GM20000 (cell line): ENCODE results near the gene MYCN.
"Not testable (repeated sequence)": the region's sequence is repeated elsewhere in the genome, so short reads cannot be mapped to it uniquely, and the experiment has no call there.

Experiments
- DNase-seq: peaks from one replicate; pipeline ENCODE4 v3.0.0; 2012; ENCODE audit warnings: low spot score
- TF ChIP-seq, protein P1 (sequence below): IDR thresholded peaks from 2 replicates; pipeline ENCODE4 v1.5.1; 2012; ENCODE audit warnings: mild to moderate bottlenecking, control low read depth; ENCODE audit errors: extremely low read depth, missing control alignments

MYCN gene

GRCh38 chr2:15919716-15920434 is 20.5 kb upstream of the MYCN start:
- no peak for DNase-seq
- TF ChIP-seq, protein P1, sequence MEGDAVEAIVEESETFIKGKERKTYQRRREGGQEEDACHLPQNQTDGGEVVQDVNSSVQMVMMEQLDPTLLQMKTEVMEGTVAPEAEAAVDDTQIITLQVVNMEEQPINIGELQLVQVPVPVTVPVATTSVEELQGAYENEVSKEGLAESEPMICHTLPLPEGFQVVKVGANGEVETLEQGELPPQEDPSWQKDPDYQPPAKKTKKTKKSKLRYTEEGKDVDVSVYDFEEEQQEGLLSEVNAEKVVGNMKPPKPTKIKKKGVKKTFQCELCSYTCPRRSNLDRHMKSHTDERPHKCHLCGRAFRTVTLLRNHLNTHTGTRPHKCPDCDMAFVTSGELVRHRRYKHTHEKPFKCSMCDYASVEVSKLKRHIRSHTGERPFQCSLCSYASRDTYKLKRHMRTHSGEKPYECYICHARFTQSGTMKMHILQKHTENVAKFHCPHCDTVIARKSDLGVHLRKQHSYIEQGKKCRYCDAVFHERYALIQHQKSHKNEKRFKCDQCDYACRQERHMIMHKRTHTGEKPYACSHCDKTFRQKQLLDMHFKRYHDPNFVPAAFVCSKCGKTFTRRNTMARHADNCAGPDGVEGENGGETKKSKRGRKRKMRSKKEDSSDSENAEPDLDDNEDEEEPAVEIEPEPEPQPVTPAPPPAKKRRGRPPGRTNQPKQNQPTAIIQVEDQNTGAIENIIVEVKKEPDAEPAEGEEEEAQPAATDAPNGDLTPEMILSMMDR = no peak

DNA sequence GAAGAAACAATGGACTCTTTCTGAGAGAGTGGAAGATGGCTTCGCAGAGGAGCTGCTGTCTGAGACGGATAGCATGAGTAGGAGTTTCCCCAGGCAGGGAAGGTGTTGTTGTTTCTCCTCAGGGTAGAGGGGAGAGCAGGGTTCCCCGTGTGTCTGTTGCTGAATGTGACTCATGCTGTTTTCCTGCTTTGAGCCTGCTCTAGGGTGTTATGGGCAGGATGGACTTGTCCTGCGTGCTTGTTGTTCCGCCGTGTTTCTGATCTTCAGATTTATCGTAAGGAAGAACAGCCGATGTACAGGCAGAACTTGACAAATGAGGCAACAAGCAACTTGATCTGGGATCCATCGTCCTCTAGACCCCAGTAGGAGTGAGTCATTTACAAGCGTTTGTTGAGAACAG is 19.7 kb upstream of the MYCN start:
- TF ChIP-seq, protein P1 = no peak
- no peak for DNase-seq

- no peak for DNase-seq
- TF ChIP-seq, protein P1 = no peak
These were observed 16.8 kb upstream of the MYCN start for GRCh38 chr2:15923597-15923996.

GRCh38 chr2:15925819-15926218 is 14.5 kb upstream of the MYCN start:
- TF ChIP-seq, protein P1 = no peak
- no peak for DNase-seq

- TF ChIP-seq, protein P1 = no peak
- no peak for DNase-seq
These were observed 14.1 kb upstream of the MYCN start for GRCh38 chr2:15926252-15926651.

GRCh38 chr2:15927551-15928218 is 12.7 kb upstream of the MYCN start:
- DNase-seq = no peak
- TF ChIP-seq, protein P1 = no peak

DNA sequence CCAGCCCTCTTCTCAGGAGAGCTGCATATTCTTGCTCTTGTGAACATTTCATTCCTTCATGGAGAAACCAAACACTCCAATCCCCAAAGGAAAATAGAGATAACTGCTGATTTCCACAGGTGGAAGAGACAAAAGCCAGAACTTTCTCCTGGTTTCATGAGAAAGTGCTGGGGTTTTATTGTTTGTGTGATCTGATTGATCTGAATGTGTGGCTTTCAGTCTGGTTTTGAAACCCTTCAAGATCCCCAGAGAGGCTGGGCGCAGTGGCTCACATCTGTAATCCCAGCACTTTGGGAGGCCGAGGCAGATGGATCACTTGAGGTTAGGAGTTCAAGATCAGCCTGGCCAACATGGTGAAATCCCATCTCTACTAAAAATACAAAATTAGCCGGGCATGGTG is 11.3 kb upstream of the MYCN start:
- not testable (repeated sequence) for DNase-seq

DNA sequence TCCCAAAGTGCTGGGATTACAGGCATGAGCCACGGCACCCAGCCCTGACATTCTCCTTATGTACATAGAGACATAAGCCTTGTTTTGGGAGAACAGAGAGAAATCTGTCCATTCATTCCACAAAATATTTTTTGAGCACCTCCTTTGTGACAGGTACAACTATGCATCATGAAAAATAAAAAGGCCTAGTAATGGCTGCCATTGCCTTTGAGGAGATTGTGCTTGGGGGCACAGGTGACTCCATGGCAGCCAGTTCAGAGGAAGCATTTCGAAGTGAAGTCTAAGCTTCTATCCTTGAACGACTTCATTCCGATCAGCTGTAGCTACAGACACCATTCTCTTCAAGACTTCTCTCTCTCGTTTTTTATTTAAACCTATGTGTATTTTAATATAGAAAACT is 10.5 kb upstream of the MYCN start:
- TF ChIP-seq, protein P1 = no peak
- no peak for DNase-seq
